ENCODE data around the gene FAM193B. TPM values are rescaled to one million over a fixed set of nuclear protein-coding genes. Genes with fewer than 3 reads are reported as not detected.

Gene FAM193B
- total and polyA plus RNA-seq, 4 donors: 14.3 to 31.8 (median 15.8) TPM

DNA sequence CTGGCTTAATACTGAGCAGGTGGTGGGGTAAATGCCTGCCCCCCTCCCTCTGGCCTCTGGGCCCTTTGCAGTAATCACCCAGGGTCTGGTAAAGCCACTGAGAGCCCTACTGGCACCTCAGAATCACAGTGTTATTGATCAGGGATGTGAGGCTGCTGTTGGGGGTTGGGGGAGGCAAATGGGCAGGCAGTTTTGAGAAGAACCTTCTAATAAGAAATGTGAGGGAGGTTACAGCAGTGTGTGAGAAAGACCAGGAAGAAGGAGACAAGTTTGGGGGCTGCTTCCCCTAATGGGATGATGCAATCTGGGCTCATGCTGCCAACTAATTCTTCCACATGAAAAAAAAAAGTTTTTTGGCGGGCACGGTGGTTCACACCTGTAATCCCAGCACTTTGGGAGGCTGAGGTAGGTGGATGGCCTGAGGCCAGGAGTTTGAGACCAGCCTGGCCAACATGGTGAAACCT lies 42.4 kb upstream of the FAM193B start:
- TF ChIP-seq ZBTB33 (IDR thresholded peaks at IDR 0.05): no peak
- no peak for TF ChIP-seq CTCF (IDR thresholded peaks at IDR 0.05; ENCODE audit: low read depth, low read length, missing input control)
- no peak for TF ChIP-seq JUND (IDR thresholded peaks at IDR 0.05)
- TF ChIP-seq FOXA2 (IDR thresholded peaks at IDR 0.05): no peak
- no peak for TF ChIP-seq EGR1 (IDR thresholded peaks at IDR 0.05; ENCODE audit: low read depth in 2 of 2)
- no peak for TF ChIP-seq RAD21 (IDR thresholded peaks at IDR 0.05)
- no peak for TF ChIP-seq NR2F2 (IDR thresholded peaks at IDR 0.05)
- no peak for TF ChIP-seq GABPA (IDR thresholded peaks at IDR 0.05 in 1 of 2, conservative IDR thresholded peaks at IDR 0.05 in 1 of 2)
- TF ChIP-seq YY1 (IDR thresholded peaks at IDR 0.05): no peak
- no peak for TF ChIP-seq HNF4A (conservative IDR thresholded peaks at IDR 0.05)
- TF ChIP-seq HNF4G (IDR thresholded peaks at IDR 0.05): no peak
- no peak for TF ChIP-seq RXRA (IDR thresholded peaks at IDR 0.05)
- TF ChIP-seq, protein P1, sequence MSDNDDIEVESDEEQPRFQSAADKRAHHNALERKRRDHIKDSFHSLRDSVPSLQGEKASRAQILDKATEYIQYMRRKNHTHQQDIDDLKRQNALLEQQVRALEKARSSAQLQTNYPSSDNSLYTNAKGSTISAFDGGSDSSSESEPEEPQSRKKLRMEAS (IDR thresholded peaks at IDR 0.05): no peak
- no peak for TF ChIP-seq TAF1 (conservative IDR thresholded peaks at IDR 0.05)
- TF ChIP-seq FOXA1 (IDR thresholded peaks at IDR 0.05): no peak
- no peak for TF ChIP-seq SP1 (IDR thresholded peaks at IDR 0.05)
- TF ChIP-seq REST (IDR thresholded peaks at IDR 0.05): no peak
- TF ChIP-seq ATF3 (IDR thresholded peaks at IDR 0.05): no peak
- WGBS: 93% methylated on average over 2 of the region's 2 CpGs

More for the DNA sequence above, 42.4 kb upstream of the FAM193B start:
- no peak overlapping the region for H3K27ac ChIP-seq (ENCODE audit: low read depth in 1 of 2, low read length in 2 of 2)
- H3K4me3 ChIP-seq (ENCODE audit: low read depth in 1 of 3, low read length in 3 of 3): no peak overlapping the region
- no peak for DNase-seq (ENCODE audit: low spot score)
- H3K4me1 ChIP-seq (ENCODE audit: control insufficient read depth in 4 of 4, insufficient read depth in 4 of 4, low read length in 3 of 4): peaks cover 2 to 31% (median 17%) of the 10 kb centered on the region in 4 donors
- peaks cover 17 to 33% (median 28%) of the 10 kb centered on the region in 4 donors for H3K36me3 ChIP-seq (ENCODE audit: control insufficient read depth in 4 of 4, insufficient read depth in 3 of 4, low read depth in 1 of 4, low read length in 3 of 4)
- H3K27me3 ChIP-seq (ENCODE audit: control insufficient read depth in 4 of 4, insufficient read depth in 4 of 4, low read length in 3 of 4): no peaks in the 10 kb centered on the region
- H3K9ac ChIP-seq (ENCODE audit: low read depth in 1 of 2, low read length in 2 of 2): no peak overlapping the region
- H3K9me3 ChIP-seq (ENCODE audit: control insufficient read depth in 4 of 4, low read length in 3 of 4): no peaks in the 10 kb centered on the region
